Mesendoderm (in vitro differentiated cells): ENCODE data around the gene CDCA3.

ENCODE experiments used
- DNase-seq: peaks from one replicate; pipeline ENCODE4 v3.0.0; 2013
- H2AK5ac ChIP-seq: 2 replicates; pipeline ENCODE4 v1.6.1; 2013; ENCODE audit warnings: low read length, inconsistent platforms
- H2BK120ac ChIP-seq: 2 replicates; pipeline ENCODE4 v1.6.1; 2013; ENCODE audit warnings: low read depth, mild to moderate bottlenecking, low read length, moderate library complexity, mixed read lengths
- H2BK15ac ChIP-seq: replicated peaks from 2 replicates; pipeline ENCODE4 v1.6.1; 2013; ENCODE audit warnings: low read depth, mild to moderate bottlenecking, moderate library complexity
- H2BK5ac ChIP-seq: 2 replicates; pipeline ENCODE4 v1.6.1; 2013; ENCODE audit warnings: low read length, inconsistent platforms
- H3K18ac ChIP-seq: 2 replicates; pipeline ENCODE4 v1.6.1; 2013; ENCODE audit warnings: mild to moderate bottlenecking, low read length, mixed read lengths
- H3K23ac ChIP-seq: one replicate; pipeline ENCODE4 v1.6.1; 2013; ENCODE audit warnings: low read length
- H3K27ac ChIP-seq: 2 replicates; pipeline ENCODE4 v1.5.1; 2013; ENCODE audit warnings: low read depth, mild to moderate bottlenecking, inconsistent platforms, low read length, moderate library complexity
- H3K27me3 ChIP-seq: 2 replicates; pipeline ENCODE4 v1.6.1; 2013; ENCODE audit warnings: low read length, control low read depth, mild to moderate bottlenecking, inconsistent platforms; ENCODE audit not compliant: insufficient read depth, poor library complexity
- H3K36me3 ChIP-seq: 2 replicates; pipeline ENCODE4 v1.6.1; 2013; ENCODE audit warnings: low read length, inconsistent platforms; ENCODE audit not compliant: control insufficient read depth, insufficient read depth
- H3K4ac ChIP-seq: one replicate; pipeline ENCODE4 v1.6.1; 2013; ENCODE audit warnings: low read depth, mild to moderate bottlenecking, low read length, moderate library complexity
- H3K4me1 ChIP-seq: 2 replicates; pipeline ENCODE4 v1.6.1; 2013; ENCODE audit warnings: low read depth, low read length, inconsistent platforms; ENCODE audit not compliant: control insufficient read depth
- H3K4me2 ChIP-seq: 2 replicates; pipeline ENCODE4 v1.6.1; 2013; ENCODE audit warnings: low read length
- H3K4me3 ChIP-seq: 2 replicates; pipeline ENCODE4 v1.5.1; 2013; ENCODE audit warnings: mild to moderate bottlenecking, low read length
- H3K56ac ChIP-seq: one replicate; pipeline ENCODE4 v1.6.1; 2013; ENCODE audit warnings: low read length
- H3K79me1 ChIP-seq: 2 replicates; pipeline ENCODE4 v1.6.1; 2013; ENCODE audit warnings: low read length, inconsistent platforms
- H3K79me2 ChIP-seq: 2 replicates; pipeline ENCODE4 v1.6.1; 2013; ENCODE audit warnings: mild to moderate bottlenecking, low read length; ENCODE audit not compliant: control insufficient read depth, insufficient read depth
- H3K9ac ChIP-seq: 2 replicates; pipeline ENCODE4 v1.6.1; 2013; ENCODE audit warnings: low read length, inconsistent platforms
- H4K5ac ChIP-seq: one replicate; pipeline ENCODE4 v1.6.1; 2013; ENCODE audit warnings: low read length
- H4K8ac ChIP-seq: one replicate; pipeline ENCODE4 v1.6.1; 2013; ENCODE audit warnings: low read depth, mild to moderate bottlenecking, control low read depth, low read length, moderate library complexity
- WGBS: extraction: QIAGEN DNeasy Blood & Tissue Kit; methylation state at CpG from one replicate; pipeline ENCODE4 v1.1.7; 2013; ENCODE audit warnings: low lambda C conversion rate, missing lambda C conversion rate; ENCODE audit not compliant: insufficient coverage; ENCODE audit errors: extremely low coverage; 5-methylcytosine and 5-hydroxymethylcytosine counted together

CDCA3 gene

GRCh38 chr12:6836851-6837250 is 14.2 kb downstream of the CDCA3 start:
- Histone ChIP-seq H2BK120ac (no peak overlapping the region), H3K56ac (no peak overlapping the region), H3K27me3 (no peaks in the 10 kb centered on the region), H2BK15ac (no peak overlapping the region), H3K4me3 (no peak overlapping the region), H2AK5ac (no peak overlapping the region), H3K4ac (no peak overlapping the region), H3K9ac (no peak overlapping the region), H3K4me2 (no peak overlapping the region), H3K79me1 (no peaks in the 10 kb centered on the region), H2BK5ac (no peak overlapping the region), H3K23ac (no peak overlapping the region), H4K8ac (no peak overlapping the region), H3K79me2 (no peaks in the 10 kb centered on the region), H3K36me3 (peaks cover 18% of the 10 kb centered on the region), H3K18ac (no peak overlapping the region), H3K4me1 (no peaks in the 10 kb centered on the region), H3K27ac (no peak overlapping the region), H4K5ac (no peak overlapping the region)
- no peak for DNase-seq
- no CpG with 5 or more reads among the region's 16 CpGs for WGBS

GRCh38 chr12:6834873-6835272 is 16.2 kb downstream of the CDCA3 start:
- H3K79me2 ChIP-seq, result no peaks in the 10 kb centered on the region
- peaks cover 10% of the 10 kb centered on the region for H3K79me1 ChIP-seq
- H3K9ac ChIP-seq, result no peak overlapping the region
- H3K4ac ChIP-seq, result no peak overlapping the region
- no peaks in the 10 kb centered on the region for H3K27me3 ChIP-seq
- H3K36me3 ChIP-seq, result peaks cover 21% of the 10 kb centered on the region
- no peak overlapping the region for H2BK120ac ChIP-seq
- H3K56ac ChIP-seq, result no peak overlapping the region
- no peak overlapping the region for H3K23ac ChIP-seq
- no peak overlapping the region for H4K8ac ChIP-seq
- H2AK5ac ChIP-seq, result no peak overlapping the region
- no peak overlapping the region for H3K18ac ChIP-seq
- H3K4me2 ChIP-seq, result no peak overlapping the region
- H3K4me3 ChIP-seq, result no peak overlapping the region
- peak; percentile 39 for DNase-seq
- H2BK15ac ChIP-seq, result no peak overlapping the region
- no peak overlapping the region for H3K27ac ChIP-seq
- no peak overlapping the region for H4K5ac ChIP-seq
- no peaks in the 10 kb centered on the region for H3K4me1 ChIP-seq
- H2BK5ac ChIP-seq, result no peak overlapping the region
- no CpG with 5 or more reads among the region's 5 CpGs for WGBS

- Histone ChIP-seq H3K9ac (no peak overlapping the region), H3K27me3 (no peaks in the 10 kb centered on the region), H4K8ac (no peak overlapping the region), H3K79me1 (peaks cover 10% of the 10 kb centered on the region), H3K23ac (no peak overlapping the region), H3K79me2 (no peaks in the 10 kb centered on the region), H3K4ac (no peak overlapping the region), H3K27ac (no peak overlapping the region), H3K36me3 (peaks cover 19% of the 10 kb centered on the region), H3K18ac (no peak overlapping the region), H2BK15ac (no peak overlapping the region), H3K4me1 (no peaks in the 10 kb centered on the region), H3K56ac (no peak overlapping the region), H3K4me2 (no peak overlapping the region), H2BK5ac (no peak overlapping the region), H2BK120ac (no peak overlapping the region), H3K4me3 (no peak overlapping the region), H4K5ac (no peak overlapping the region), H2AK5ac (no peak overlapping the region)
- DNase-seq, result no peak
- WGBS, result no CpG with 5 or more reads among the region's 1 CpG
Observed at GRCh38 chr12:6834254-6834653, 16.8 kb downstream of the CDCA3 start.

- no CpG with 5 or more reads among the region's 6 CpGs for WGBS
- Histone ChIP-seq H2BK120ac (no peak overlapping the region), H4K8ac (no peak overlapping the region), H3K23ac (no peak overlapping the region), H3K4me1 (no peaks in the 10 kb centered on the region), H2AK5ac (no peak overlapping the region), H2BK5ac (no peak overlapping the region), H3K4me3 (no peak overlapping the region), H3K56ac (no peak overlapping the region), H3K79me1 (peaks cover 12% of the 10 kb centered on the region), H3K36me3 (peaks cover 12% of the 10 kb centered on the region), H3K18ac (no peak overlapping the region), H3K79me2 (peaks cover 4% of the 10 kb centered on the region), H3K4ac (no peak overlapping the region), H3K4me2 (no peak overlapping the region), H3K27ac (no peak overlapping the region), H2BK15ac (no peak overlapping the region), H4K5ac (no peak overlapping the region), H3K27me3 (no peaks in the 10 kb centered on the region), H3K9ac (no peak overlapping the region)
- DNase-seq, result no peak
Observed at GRCh38 chr12:6833189-6833890, 17.7 kb downstream of the CDCA3 start.

GRCh38 chr12:6832125-6832524 is 19.0 kb downstream of the CDCA3 start:
- WGBS, result no CpG with 5 or more reads among the region's 4 CpGs
- no peak overlapping the region for H3K4me3 ChIP-seq

GRCh38 chr12:6831450-6831995 is 19.6 kb downstream of the CDCA3 start:
- Histone ChIP-seq H2BK120ac (no peak overlapping the region), H3K9ac (no peak overlapping the region), H3K4me3 (no peak overlapping the region)

More at GRCh38 chr12:6832125-6832524, 19.0 kb downstream of the CDCA3 start:
- no peak overlapping the region for H3K56ac ChIP-seq
- H2AK5ac ChIP-seq, result no peak overlapping the region
- H2BK120ac ChIP-seq, result no peak overlapping the region
- no peak overlapping the region for H3K4me2 ChIP-seq
- H3K4me1 ChIP-seq, result no peaks in the 10 kb centered on the region
- peaks cover 12% of the 10 kb centered on the region for H3K79me1 ChIP-seq
- no peaks in the 10 kb centered on the region for H3K27me3 ChIP-seq
- no peak overlapping the region for H3K4ac ChIP-seq
- H3K9ac ChIP-seq, result no peak overlapping the region
- H2BK15ac ChIP-seq, result no peak overlapping the region
- H2BK5ac ChIP-seq, result no peak overlapping the region
- no peak overlapping the region for H3K23ac ChIP-seq
- H3K18ac ChIP-seq, result no peak overlapping the region
- H3K27ac ChIP-seq, result no peak overlapping the region
- DNase-seq, result no peak
- H3K36me3 ChIP-seq, result peaks cover 7% of the 10 kb centered on the region
- no peak overlapping the region for H4K5ac ChIP-seq
- peaks cover 4% of the 10 kb centered on the region for H3K79me2 ChIP-seq
- H4K8ac ChIP-seq, result no peak overlapping the region

More at GRCh38 chr12:6831450-6831995, 19.6 kb downstream of the CDCA3 start:
- H3K27ac ChIP-seq, result no peak overlapping the region
- H3K79me1 ChIP-seq, result peaks cover 12% of the 10 kb centered on the region
- H3K4ac ChIP-seq, result no peak overlapping the region
- no peaks in the 10 kb centered on the region for H3K4me1 ChIP-seq
- H3K56ac ChIP-seq, result no peak overlapping the region
- peaks cover 7% of the 10 kb centered on the region for H3K36me3 ChIP-seq
- H2BK15ac ChIP-seq, result no peak overlapping the region
- no peak overlapping the region for H3K23ac ChIP-seq
- no peak overlapping the region for H2AK5ac ChIP-seq
- no peak overlapping the region for H3K4me2 ChIP-seq
- no peaks in the 10 kb centered on the region for H3K27me3 ChIP-seq
- H4K8ac ChIP-seq, result no peak overlapping the region
- WGBS, result no CpG with 5 or more reads among the region's 12 CpGs
- no peak overlapping the region for H2BK5ac ChIP-seq
- no peak overlapping the region for H3K18ac ChIP-seq
- no peak for DNase-seq
- H4K5ac ChIP-seq, result no peak overlapping the region
- H3K79me2 ChIP-seq, result peaks cover 4% of the 10 kb centered on the region
